Endothelial cell of umbilical vein (primary cell): ENCODE data around the gene VTI1A. TPM values are rescaled to one million over a fixed set of nuclear protein-coding genes. Genes with fewer than 3 reads are reported as not detected.

ENCODE experiments used
- BruUV-seq: library from RNA; stranded (reverse); fragments of 400-500 nt; replicated peaks from 2 replicates; lab custom pipeline; 2021; lab: Mats Ljungman, UMichigan
- CTCF ChIA-PET: fragments of 300-600, 350-600 bp; sonication (Branson Sonifier 250); formaldehyde crosslinking; loops from one replicate; lab custom pipeline; 2021; ENCODE audit warnings: antibody characterized with exemption, inconsistent platforms; lab: Charles Lee
- POLR2A ChIA-PET: fragments of 300-600, 350-600 bp; sonication (Branson Sonifier 250); formaldehyde crosslinking; loops from one replicate; lab custom pipeline; 2021; ENCODE audit warnings: antibody characterized with exemption, inconsistent platforms; lab: Charles Lee
- DNase-seq: peaks from one replicate; pipeline ENCODE4 v3.0.0-alpha.2; 2011; ENCODE audit warnings: low read depth, low spot score
- FAIRE-seq: peaks from 2 replicates; lab custom pipeline; 2011; peaks lifted over from hg19 to GRCh38; lab: Jason Lieb, UNC
- H2AFZ ChIP-seq: 2 replicates; pipeline ENCODE4 v1.6.0; 2012; ENCODE audit warnings: low read depth, low read length, control low read depth, inconsistent platforms
- H3K27ac ChIP-seq: 2 replicates; pipeline ENCODE4 v1.5.1; 2011; ENCODE audit warnings: low read depth, mild to moderate bottlenecking, control low read depth, low read length, moderate library complexity; ENCODE audit not compliant: insufficient read depth
- H3K27me3 ChIP-seq, 2 experiments: 2 replicates each; pipeline versions ENCODE4 v1.6.0 to v1.6.1; 2011; ENCODE audit warnings: low read length in 2 of 2, mixed read lengths in 1 of 2; ENCODE audit not compliant: control insufficient read depth in 2 of 2, insufficient read depth in 2 of 2
- H3K36me3 ChIP-seq, 2 experiments: 2 replicates in 1 of 2; 3 replicates in 1 of 2; pipeline ENCODE4 v1.5.1; 2011; ENCODE audit warnings: low read length in 2 of 2, mild to moderate bottlenecking in 1 of 2, moderate library complexity in 1 of 2; ENCODE audit not compliant: control insufficient read depth in 2 of 2, insufficient read depth in 2 of 2; ENCODE audit errors: extremely low read depth in 1 of 2
- H3K4me1 ChIP-seq: 3 replicates; pipeline ENCODE4 v1.5.1; 2011; ENCODE audit warnings: mild to moderate bottlenecking, low read length; ENCODE audit not compliant: control insufficient read depth, insufficient read depth; ENCODE audit errors: extremely low read depth
- H3K4me2 ChIP-seq: 2 replicates; pipeline ENCODE4 v1.6.1; 2011; ENCODE audit warnings: low read length, control low read depth, mixed read lengths; ENCODE audit not compliant: insufficient read depth
- H3K4me3 ChIP-seq, 3 experiments: fragments of 200-600 bp in 1 of 3; sonication (generic), shearing (Covaris generic) in 1 of 3; replicated peaks in 1 of 3; 2 replicates each; pipeline ENCODE4 v1.5.1; 2011 to 2016; ENCODE audit warnings: control low read depth in 3 of 3, low read length in 3 of 3, mild to moderate bottlenecking in 2 of 3, inconsistent platforms in 1 of 3, low read depth in 1 of 3, moderate library complexity in 1 of 3; ENCODE audit not compliant: insufficient read depth in 1 of 3
- H3K79me2 ChIP-seq: 2 replicates; pipeline ENCODE4 v1.6.0; 2012; ENCODE audit warnings: low read length, inconsistent platforms; ENCODE audit not compliant: control insufficient read depth, insufficient read depth
- H3K9ac ChIP-seq: replicated peaks from 2 replicates; pipeline ENCODE3; 2011; ENCODE audit warnings: low read length, control low read depth; ENCODE audit not compliant: insufficient read depth; ENCODE audit errors: extremely low read depth
- H3K9me1 ChIP-seq: replicated peaks from 3 replicates; pipeline ENCODE4 v1.6.0; 2011; ENCODE audit warnings: mild to moderate bottlenecking, low read length; ENCODE audit not compliant: control insufficient read depth, insufficient read depth; ENCODE audit errors: extremely low read depth
- H3K9me3 ChIP-seq: replicated peaks from 2 replicates; pipeline ENCODE4 v1.5.1; 2012; ENCODE audit warnings: low read length, inconsistent platforms; ENCODE audit not compliant: control insufficient read depth, insufficient read depth
- H4K20me1 ChIP-seq: replicated peaks from 2 replicates; pipeline ENCODE3; 2011; ENCODE audit warnings: mild to moderate bottlenecking, low read length; ENCODE audit not compliant: control insufficient read depth, insufficient read depth; ENCODE audit errors: extremely low read depth
- GATA2 ChIP-seq: IDR thresholded peaks from 2 replicates; pipeline ENCODE4 v1.7.0; 2011; ENCODE audit warnings: low read depth, mild to moderate bottlenecking, moderate library complexity, mixed read lengths, low read length; ENCODE audit not compliant: insufficient read length, insufficient read depth
- MYC ChIP-seq: IDR thresholded peaks from one replicate; pipeline ENCODE4 v1.6.1; 2011; ENCODE audit warnings: mild to moderate bottlenecking, low read depth, low read length
- POLR2AphosphoS5 ChIP-seq: IDR thresholded peaks from 2 replicates; pipeline ENCODE4 v1.6.1; 2012; ENCODE audit warnings: low read depth, mild to moderate bottlenecking, control low read depth, low read length, moderate library complexity; ENCODE audit not compliant: insufficient read depth
- dilution Hi-C: fragments of 300-500 bp; cut with MboI; formaldehyde crosslinking; loops from one replicate; pipeline ENCODE4 v1.15.0; 2019; ENCODE audit warnings: low sequenced_read_pairs; ENCODE audit not compliant: extremely low pct_ligation_motif_present
- intact Hi-C: fragments of 100-400 bp; cut with micrococcal nuclease; formaldehyde crosslinking; loops from one replicate; pipeline ENCODE4 v1.10.0; 2022
- polyA plus RNA-seq, 4 experiments: library from polyadenylated mRNA; depleted of rRNA in 3 of 4; stranded (reverse) in 3 of 4; unstranded in 1 of 4; fragments of >200 nt; gene quantifications; 2 replicates each; pipeline versions ENCODE4 v1.2.1 to v1.2.3, GENCODE V29; 2011 to 2012; ENCODE audit warnings: missing spikeins in 1 of 4
- total RNA-seq: library from RNA; stranded (reverse); gene quantifications from 2 replicates; pipeline ENCODE4 v1.2.3, GENCODE V29; 2021
- TF ChIP-seq, protein P1 (sequence below): IDR thresholded peaks from 2 replicates; pipeline ENCODE4 v1.6.1; 2011; ENCODE audit not compliant: insufficient read depth, insufficient read length
- TF ChIP-seq, protein P2 (sequence below), 2 donors: IDR thresholded peaks; 1 replicate in 1 of 2; 2 replicates in 1 of 2; pipeline ENCODE4 v1.5.1; 2011; ENCODE audit warnings: low read length in 2 of 2, mild to moderate bottlenecking in 2 of 2, moderate library complexity in 2 of 2, control low read depth in 1 of 2, inconsistent platforms in 1 of 2, low read depth in 1 of 2; ENCODE audit not compliant: insufficient read depth in 1 of 2; ENCODE audit errors: extremely low read depth in 1 of 2

VTI1A gene
- total and polyA plus RNA-seq, 2 donors (not counting 3 experiments of a cell fraction or from before 2014, with no cell fraction given) = 10.8 to 35.6 TPM

GRCh38 chr10:112713411-112713810 lies 266.4 kb downstream of the VTI1A start:
- H3K4me3 ChIP-seq = no peak overlapping the region
- intact Hi-C loops (no loop called here), dilution Hi-C loops (no loop called here)
- H3K9me1 ChIP-seq = no peaks in the 10 kb centered on the region
- H3K4me1 ChIP-seq = no peaks in the 10 kb centered on the region
- H4K20me1 ChIP-seq = no peaks in the 10 kb centered on the region
- ChIA-PET CTCF (no interaction called here), POLR2A (no interaction called here)
- H3K36me3 ChIP-seq = no peaks in the 10 kb centered on the region
- no TSS peak for BruUV-seq
- H3K9me3 ChIP-seq = no peaks in the 10 kb centered on the region
- H2AFZ ChIP-seq = no peak overlapping the region
- H3K79me2 ChIP-seq = no peaks in the 10 kb centered on the region
- no peak overlapping the region for H3K27ac ChIP-seq
- H3K27me3 ChIP-seq = no peaks in the 10 kb centered on the region
- FAIRE-seq (no peak), DNase-seq (no peak)
- no peak overlapping the region for H3K9ac ChIP-seq
- H3K4me2 ChIP-seq = no peak overlapping the region
- TF ChIP-seq, protein P1, sequence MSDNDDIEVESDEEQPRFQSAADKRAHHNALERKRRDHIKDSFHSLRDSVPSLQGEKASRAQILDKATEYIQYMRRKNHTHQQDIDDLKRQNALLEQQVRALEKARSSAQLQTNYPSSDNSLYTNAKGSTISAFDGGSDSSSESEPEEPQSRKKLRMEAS = no peak
- TF ChIP-seq MYC (no peak), POLR2AphosphoS5 (no peak)

- no peaks in the 10 kb centered on the region for H4K20me1 ChIP-seq
- no peak overlapping the region for H2AFZ ChIP-seq
- H3K4me3 ChIP-seq = no peak overlapping the region
- no peaks in the 10 kb centered on the region for H3K36me3 ChIP-seq
- FAIRE-seq = no peak
- no peaks in the 10 kb centered on the region for H3K4me1 ChIP-seq
- no peaks in the 10 kb centered on the region for H3K9me3 ChIP-seq
- dilution Hi-C loops = no loop called here
- no peaks in the 10 kb centered on the region for H3K9me1 ChIP-seq
- CTCF ChIA-PET = interaction anchor here (1.6 kb wide), 1 partner anchor 14 kb away, joined by 4 read pairs; no protein-coding TSS in a partner anchor
- intact Hi-C loops = no loop called here
- BruUV-seq = no TSS peak
- POLR2A ChIA-PET = no interaction called here
- TF ChIP-seq, protein P2, sequence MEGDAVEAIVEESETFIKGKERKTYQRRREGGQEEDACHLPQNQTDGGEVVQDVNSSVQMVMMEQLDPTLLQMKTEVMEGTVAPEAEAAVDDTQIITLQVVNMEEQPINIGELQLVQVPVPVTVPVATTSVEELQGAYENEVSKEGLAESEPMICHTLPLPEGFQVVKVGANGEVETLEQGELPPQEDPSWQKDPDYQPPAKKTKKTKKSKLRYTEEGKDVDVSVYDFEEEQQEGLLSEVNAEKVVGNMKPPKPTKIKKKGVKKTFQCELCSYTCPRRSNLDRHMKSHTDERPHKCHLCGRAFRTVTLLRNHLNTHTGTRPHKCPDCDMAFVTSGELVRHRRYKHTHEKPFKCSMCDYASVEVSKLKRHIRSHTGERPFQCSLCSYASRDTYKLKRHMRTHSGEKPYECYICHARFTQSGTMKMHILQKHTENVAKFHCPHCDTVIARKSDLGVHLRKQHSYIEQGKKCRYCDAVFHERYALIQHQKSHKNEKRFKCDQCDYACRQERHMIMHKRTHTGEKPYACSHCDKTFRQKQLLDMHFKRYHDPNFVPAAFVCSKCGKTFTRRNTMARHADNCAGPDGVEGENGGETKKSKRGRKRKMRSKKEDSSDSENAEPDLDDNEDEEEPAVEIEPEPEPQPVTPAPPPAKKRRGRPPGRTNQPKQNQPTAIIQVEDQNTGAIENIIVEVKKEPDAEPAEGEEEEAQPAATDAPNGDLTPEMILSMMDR (IDR thresholded peaks at IDR 0.05; ENCODE audit: extremely low read depth in 1 of 2, insufficient read depth in 1 of 2, low read depth in 1 of 2, low read length in 2 of 2) = no peak
- no peak for TF ChIP-seq GATA2
- no peak for DNase-seq
- no peaks in the 10 kb centered on the region for H3K27me3 ChIP-seq
- no peaks in the 10 kb centered on the region for H3K79me2 ChIP-seq
- no peak overlapping the region for H3K4me2 ChIP-seq
- no peak overlapping the region for H3K27ac ChIP-seq
- no peak overlapping the region for H3K9ac ChIP-seq
Measured at GRCh38 chr10:112715581-112715980, 268.6 kb downstream of the VTI1A start.
